GM21423 (cell line): ENCODE measurements around the gene BLNK.
"Not testable (repeated sequence)": the region's sequence is repeated elsewhere in the genome, so short reads cannot be mapped to it uniquely, and the experiment has no call there.

Experiments
- ATAC-seq: cut with Tn5 transposase; IDR thresholded peaks from one replicate; pipeline ENCODE4 v1.9.1; 2021; ENCODE audit warnings: mild to moderate bottlenecking, moderate library complexity; ENCODE audit not compliant: unreplicated experiment

Gene BLNK

GRCh38 chr10:96271016-96271815 is at the start of gene BLNK:
BLNK (minus strand) TSS chr10:96271569; CDS start chr10:96271398, 171 bp downstream.
- peak; percentile 68 for ATAC-seq

GRCh38 chr10:96319754-96320474 is 48.5 kb upstream of the BLNK start:
- ATAC-seq = no peak

GRCh38 chr10:96317067-96317833 is 45.9 kb upstream of the BLNK start:
- no peak for ATAC-seq

- ATAC-seq = no peak
Observed at GRCh38 chr10:96313344-96313743, 42.0 kb upstream of the BLNK start.

GRCh38 chr10:96311180-96311715 is 39.9 kb upstream of the BLNK start:
- no peak for ATAC-seq

GRCh38 chr10:96310321-96310669 is 38.9 kb upstream of the BLNK start:
- ATAC-seq = no peak

GRCh38 chr10:96309628-96310320 is 38.4 kb upstream of the BLNK start:
- ATAC-seq = no peak

- not testable (repeated sequence) for ATAC-seq
Observed at GRCh38 chr10:96308854-96309253, 37.5 kb upstream of the BLNK start.

- peak; percentile 62 for ATAC-seq
Observed at GRCh38 chr10:96306516-96306915, 35.1 kb upstream of the BLNK start.

GRCh38 chr10:96305019-96305418 is 33.6 kb upstream of the BLNK start:
- ATAC-seq = no peak

GRCh38 chr10:96304230-96304629 is 32.9 kb upstream of the BLNK start, which contains the start of gene DNTT:
DNTT (plus strand) TSS chr10:96304434; CDS start chr10:96304498, 64 bp downstream.
- ATAC-seq = no peak

- ATAC-seq = no peak
Observed at GRCh38 chr10:96301616-96302015, 30.2 kb upstream of the BLNK start.

- no peak for ATAC-seq
Observed at GRCh38 chr10:96299383-96299782, 28.0 kb upstream of the BLNK start.

GRCh38 chr10:96298362-96298761 is 27.0 kb upstream of the BLNK start:
- no peak for ATAC-seq

- ATAC-seq = no peak
Observed at GRCh38 chr10:96297486-96297885, 26.1 kb upstream of the BLNK start.

- ATAC-seq = no peak
Observed at GRCh38 chr10:96295475-96295874, 24.1 kb upstream of the BLNK start.

GRCh38 chr10:96292971-96293920 is 21.9 kb upstream of the BLNK start:
- no peak for ATAC-seq

GRCh38 chr10:96290368-96291133 is 19.2 kb upstream of the BLNK start:
- no peak for ATAC-seq
